Right ventricle myocardium inferior (tissue), 1 donor: ENCODE results near the gene GON7. TPM values are rescaled to one million over a fixed set of nuclear protein-coding genes. Genes with fewer than 3 reads are reported as not detected.
A peak's percentile ranks its signal among the peaks of the same experiment; 100 is the strongest.
"Not testable (repeated sequence)": the region's sequence is repeated elsewhere in the genome, so short reads cannot be mapped to it uniquely, and the experiment has no call there.

Source experiments
- ATAC-seq: fragments of 200-7000 bp; cut with Tn5 transposase; one replicate; pipeline ENCODE4 v1.9.1; 2020; ENCODE audit warnings: mild to moderate bottlenecking, moderate library complexity
- DNase-seq: peaks from one replicate; pipeline ENCODE4 v3.0.0; 2021; ENCODE audit errors: missing footprints
- intact Hi-C: fragments of 100-400 bp; cut with DNase I; formaldehyde crosslinking; loops from one replicate; pipeline ENCODE4 v1.11.0; 2022
- total RNA-seq: library from RNA; stranded (reverse); fragmentation: NEBNext Ultra II Directional; extraction: Animal tissue kit (Norgen Biotek cat#: 25700); gene quantifications from one replicate; pipeline ENCODE4 v1.2.1, GENCODE V29; 2021
- donor health status: DM: no; HTN: yes; CAD: no; lungs with severe emphysema.

GON7 gene
- total RNA-seq, 1 donor from 2014 or later: 15.6 TPM

- no peak for DNase-seq
- ATAC-seq: peak; percentile 69
- intact Hi-C loops: loop anchor here (2.0 to 5.0 kb wide), 2 partner anchors 91 to 125 kb away; partner anchors contain the start of gene BTBD7
Observed at GRCh38 chr14:93207468-93208308, 823 bp upstream of the GON7 start.

- intact Hi-C loops: no loop called here
- DNase-seq (no peak), ATAC-seq (no peak)
Observed at GRCh38 chr14:93201155-93201704, 5.6 kb downstream of the GON7 start.

GRCh38 chr14:93200553-93200952, 6.3 kb downstream of the GON7 start:
- no peak for ATAC-seq
- DNase-seq: no peak
- intact Hi-C loops: no loop called here

- ATAC-seq (no peak), DNase-seq (no peak)
- intact Hi-C loops: no loop called here
Observed at GRCh38 chr14:93199031-93199430, 7.8 kb downstream of the GON7 start.

GRCh38 chr14:93195316-93195999, 11.4 kb downstream of the GON7 start:
- intact Hi-C loops: no loop called here
- peak; percentile 48 for ATAC-seq
- DNase-seq: no peak

- ATAC-seq (no peak), DNase-seq (no peak)
- intact Hi-C loops: no loop called here
Observed at GRCh38 chr14:93186956-93187355, 19.9 kb downstream of the GON7 start.

- intact Hi-C loops: no loop called here
Observed at GRCh38 chr14:93186466-93186865, 20.4 kb downstream of the GON7 start.

GRCh38 chr14:93185349-93185720, 21.5 kb downstream of the GON7 start:
- DNase-seq (no peak), ATAC-seq (peak; percentile 1)
- intact Hi-C loops: loop anchor here (1.0 kb wide), 1 partner anchor 19 kb away; no protein-coding TSS in a partner anchor

More at GRCh38 chr14:93186466-93186865, 20.4 kb downstream of the GON7 start:
- no peak for ATAC-seq
- DNase-seq: no peak

GRCh38 chr14:93184391-93185348, 22.2 kb downstream of the GON7 start, which contains the start of the genes LYSET and MOAP1:
LYSET (plus strand) TSS chr14:93185317; CDS start chr14:93185406, 89 bp downstream.
MOAP1 (minus strand) TSS chr14:93184897; CDS start chr14:93184242, 655 bp downstream.
- intact Hi-C loops: loop anchor here (1.0 kb wide), 1 partner anchor 20 kb away; no protein-coding TSS in a partner anchor
- peak; percentile 95 for DNase-seq
- ATAC-seq: peak; percentile 94

GRCh38 chr14:93183596-93184317, 23.1 kb downstream of the GON7 start:
- intact Hi-C loops: no loop called here
- ATAC-seq (no peak), DNase-seq (no peak)

- ATAC-seq (no peak), DNase-seq (no peak)
- intact Hi-C loops: no loop called here
Observed at GRCh38 chr14:93175492-93175891, 31.4 kb downstream of the GON7 start.

- ATAC-seq, intact Hi-C loops, DNase-seq: not testable (repeated sequence)
Observed at GRCh38 chr14:93174731-93175130, 32.1 kb downstream of the GON7 start.

- ATAC-seq (no peak), DNase-seq (no peak)
- intact Hi-C loops: no loop called here
Observed at GRCh38 chr14:93173943-93174395, 32.9 kb downstream of the GON7 start.

- intact Hi-C loops: no loop called here
- ATAC-seq (no peak), DNase-seq (no peak)
Observed at GRCh38 chr14:93171376-93171775, 35.5 kb downstream of the GON7 start.

GRCh38 chr14:93170141-93170540, 36.7 kb downstream of the GON7 start:
- DNase-seq, ATAC-seq, intact Hi-C loops: not testable (repeated sequence)

- ATAC-seq, intact Hi-C loops, DNase-seq: not testable (repeated sequence)
Observed at GRCh38 chr14:93169619-93170018, 37.2 kb downstream of the GON7 start.

GRCh38 chr14:93168610-93169009, 38.3 kb downstream of the GON7 start:
- ATAC-seq, intact Hi-C loops, DNase-seq: not testable (repeated sequence)
